Skeletal muscle cell (primary cell): Measurements from ENCODE around the gene GABRG2.

Experiments
- DNase-seq: peaks from one replicate; pipeline ENCODE4 v3.0.0-alpha.2; 2010; ENCODE audit warnings: low read depth
- H3K4me3 ChIP-seq: 2 replicates; pipeline ENCODE4 v1.5.1; 2011; ENCODE audit warnings: low read depth, mild to moderate bottlenecking, control low read depth, low read length, moderate library complexity

The GABRG2 gene

GRCh38 chr5:162174358-162174974 lies 106.9 kb downstream of the GABRG2 start:
- DNase-seq, result no peak
- H3K4me3 ChIP-seq, result no peak overlapping the region

GRCh38 chr5:162187371-162187770 lies 119.8 kb downstream of the GABRG2 start:
- no peak for DNase-seq

GRCh38 chr5:162189719-162190118 lies 122.1 kb downstream of the GABRG2 start:
- no peak for DNase-seq
- H3K4me3 ChIP-seq, result no peak overlapping the region

More at GRCh38 chr5:162187371-162187770, 119.8 kb downstream of the GABRG2 start:
- no peak overlapping the region for H3K4me3 ChIP-seq

DNA sequence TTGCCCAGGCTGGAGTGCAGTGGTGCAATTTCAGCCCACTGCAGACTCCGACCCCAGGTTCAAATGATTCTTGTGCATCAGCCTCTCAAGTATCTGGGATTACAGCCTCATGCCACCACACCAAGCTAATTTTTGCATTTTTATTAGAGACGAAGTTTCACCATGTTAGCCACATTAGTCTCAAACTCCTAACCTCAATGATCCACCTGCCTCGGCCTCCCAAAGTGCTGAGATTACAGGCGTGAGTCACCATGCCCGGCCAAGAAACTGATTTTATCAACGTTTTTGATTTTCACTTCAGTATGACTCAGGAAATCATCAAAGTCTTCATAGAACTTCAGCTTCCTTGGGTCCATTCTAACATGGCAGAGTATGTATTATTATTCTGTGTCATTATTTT lies 125.4 kb downstream of the GABRG2 start:
- no peak for DNase-seq

GRCh38 chr5:162196351-162196750 lies 128.8 kb downstream of the GABRG2 start:
- no peak overlapping the region for H3K4me3 ChIP-seq
- DNase-seq, result no peak

More for the DNA sequence above, 125.4 kb downstream of the GABRG2 start:
- H3K4me3 ChIP-seq, result no peak overlapping the region

GRCh38 chr5:162202285-162202880 lies 134.8 kb downstream of the GABRG2 start:
- DNase-seq, result no peak
- H3K4me3 ChIP-seq, result no peak overlapping the region
